ENCODE results near the gene GUCY1A1. TPM values are rescaled to one million over a fixed set of nuclear protein-coding genes. Genes with fewer than 3 reads are reported as not detected.

GUCY1A1 gene
- total and polyA plus RNA-seq, 11 donors = 7.7 to 103 (median 63.6) TPM

DNA sequence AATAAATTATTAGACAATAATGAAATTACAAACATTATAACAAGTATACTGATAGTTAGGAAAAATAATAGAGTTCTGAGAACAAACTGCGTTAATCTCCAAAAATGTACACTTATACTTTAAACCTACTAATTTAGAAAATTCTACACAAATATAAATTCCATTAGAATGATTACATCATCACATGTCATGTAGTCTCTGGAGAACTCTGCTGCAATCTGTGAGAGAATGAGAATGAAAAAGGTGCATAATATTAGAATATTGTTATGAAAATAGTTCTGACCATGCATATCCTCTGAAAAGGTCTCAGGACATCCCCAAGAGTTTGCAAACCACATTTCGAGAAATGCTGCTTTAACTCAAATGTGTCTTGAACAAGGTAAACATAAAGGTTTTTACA, 11.4 kb downstream of the GUCY1A1 start:
- H3K4me3 ChIP-seq = no peak overlapping the region
- peaks cover 0 to 88% (median 29%) of the 10 kb centered on the region in 12 donors for H3K4me1 ChIP-seq
- TF ChIP-seq, protein P1, sequence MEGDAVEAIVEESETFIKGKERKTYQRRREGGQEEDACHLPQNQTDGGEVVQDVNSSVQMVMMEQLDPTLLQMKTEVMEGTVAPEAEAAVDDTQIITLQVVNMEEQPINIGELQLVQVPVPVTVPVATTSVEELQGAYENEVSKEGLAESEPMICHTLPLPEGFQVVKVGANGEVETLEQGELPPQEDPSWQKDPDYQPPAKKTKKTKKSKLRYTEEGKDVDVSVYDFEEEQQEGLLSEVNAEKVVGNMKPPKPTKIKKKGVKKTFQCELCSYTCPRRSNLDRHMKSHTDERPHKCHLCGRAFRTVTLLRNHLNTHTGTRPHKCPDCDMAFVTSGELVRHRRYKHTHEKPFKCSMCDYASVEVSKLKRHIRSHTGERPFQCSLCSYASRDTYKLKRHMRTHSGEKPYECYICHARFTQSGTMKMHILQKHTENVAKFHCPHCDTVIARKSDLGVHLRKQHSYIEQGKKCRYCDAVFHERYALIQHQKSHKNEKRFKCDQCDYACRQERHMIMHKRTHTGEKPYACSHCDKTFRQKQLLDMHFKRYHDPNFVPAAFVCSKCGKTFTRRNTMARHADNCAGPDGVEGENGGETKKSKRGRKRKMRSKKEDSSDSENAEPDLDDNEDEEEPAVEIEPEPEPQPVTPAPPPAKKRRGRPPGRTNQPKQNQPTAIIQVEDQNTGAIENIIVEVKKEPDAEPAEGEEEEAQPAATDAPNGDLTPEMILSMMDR (IDR thresholded peaks at IDR 0.05) = no peak
- no peak for TF ChIP-seq POLR2A (IDR thresholded peaks at IDR 0.05)
- 84 to 90% (median 88%) methylated on average over 2 of the region's 2 CpGs for WGBS, 4 donors
- intact Hi-C loops (cut with DNase I) = loop anchor here in 3 of 10 donors (10.0 kb wide), 2 partner anchors 87 to 97 kb away; no protein-coding TSS in a partner anchor
- H3K36me3 ChIP-seq = no peaks in the 10 kb centered on the region
- H3K27ac ChIP-seq = peak overlapping the region in 1 of 12 donors; percentile 34
- H3K27me3 ChIP-seq = no peaks in the 10 kb centered on the region
- H3K9me3 ChIP-seq = no peaks in the 10 kb centered on the region
- no peak for ATAC-seq
- DNase-seq = no peak

DNA sequence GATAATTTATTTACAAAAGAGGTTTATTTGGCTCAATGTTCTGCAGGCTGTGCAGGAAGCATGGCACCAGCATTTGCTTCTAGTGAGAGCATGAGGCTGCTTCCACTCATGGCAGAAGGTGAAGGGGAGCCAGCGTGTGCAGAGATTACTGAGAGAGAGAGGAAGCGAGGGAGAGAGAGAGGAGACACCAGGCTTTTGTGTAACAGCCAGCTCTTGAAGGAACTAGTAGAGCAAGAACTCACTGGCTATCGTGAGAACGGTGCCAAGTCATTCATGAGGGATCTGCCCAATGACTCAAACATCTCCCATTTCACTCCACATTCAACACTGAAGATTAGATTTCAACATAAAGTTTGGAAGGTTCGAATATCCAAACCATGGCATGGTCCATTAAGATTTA, 12.7 kb downstream of the GUCY1A1 start:
- no peak for TF ChIP-seq POLR2A (IDR thresholded peaks at IDR 0.05)
- TF ChIP-seq, protein P1 (IDR thresholded peaks at IDR 0.05) = no peak
- H3K9me3 ChIP-seq = no peaks in the 10 kb centered on the region
- H3K27ac ChIP-seq = peak overlapping the region in 1 of 12 donors; percentile 40
- ATAC-seq (peak; percentile 51 to 83 (median 65)), DNase-seq (peak in 4 of 5 donors; percentile 15 to 64 (median 46))
- H3K27me3 ChIP-seq = no peaks in the 10 kb centered on the region
- H3K36me3 ChIP-seq = no peaks in the 10 kb centered on the region
- peaks cover 0 to 90% (median 37%) of the 10 kb centered on the region in 12 donors for H3K4me1 ChIP-seq
- intact Hi-C loops (cut with DNase I) = loop anchor here in 3 of 10 donors (10.0 kb wide), 2 partner anchors 85 to 95 kb away; no protein-coding TSS in a partner anchor
- 27 to 42% (median 35%) methylated on average over 5 of the region's 5 CpGs for WGBS, 4 donors
- no peak overlapping the region for H3K4me3 ChIP-seq

DNA sequence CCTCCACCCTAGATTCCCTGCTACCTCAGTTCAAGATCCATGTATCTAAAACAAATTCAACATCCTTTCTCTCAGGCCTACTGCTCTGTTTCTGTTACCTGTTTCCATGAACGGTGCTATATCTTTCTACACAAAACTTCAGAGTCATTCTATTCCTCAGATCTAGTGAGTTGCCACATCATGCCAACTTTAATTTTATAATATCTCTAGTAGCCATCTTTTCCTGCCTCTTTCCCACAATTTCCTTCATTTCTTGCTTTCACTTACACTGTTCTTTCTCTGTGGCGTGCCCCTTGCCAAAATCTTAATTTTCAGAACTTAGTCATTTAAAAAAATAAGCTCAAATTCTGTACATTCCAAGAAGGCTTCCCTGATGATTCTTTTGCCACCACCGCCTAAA, 15.2 kb downstream of the GUCY1A1 start:
- TF ChIP-seq, protein P1 (IDR thresholded peaks at IDR 0.05) = no peak
- TF ChIP-seq POLR2A (IDR thresholded peaks at IDR 0.05) = no peak
- peak overlapping the region in 5 of 12 donors; percentile 0 to 59 (median 8) for H3K27ac ChIP-seq
- no peaks in the 10 kb centered on the region for H3K36me3 ChIP-seq
- no peak overlapping the region for H3K4me3 ChIP-seq
- intact Hi-C loops (cut with DNase I) = no loop called here
- peaks cover 0 to 79% (median 26%) of the 10 kb centered on the region in 12 donors for H3K4me1 ChIP-seq
- DNase-seq = no peak
- ATAC-seq = no peak
- no peaks in the 10 kb centered on the region for H3K27me3 ChIP-seq
- H3K9me3 ChIP-seq = no peaks in the 10 kb centered on the region
- 62 to 69% (median 66%) methylated on average over 3 of the region's 3 CpGs for WGBS, 4 donors

DNA sequence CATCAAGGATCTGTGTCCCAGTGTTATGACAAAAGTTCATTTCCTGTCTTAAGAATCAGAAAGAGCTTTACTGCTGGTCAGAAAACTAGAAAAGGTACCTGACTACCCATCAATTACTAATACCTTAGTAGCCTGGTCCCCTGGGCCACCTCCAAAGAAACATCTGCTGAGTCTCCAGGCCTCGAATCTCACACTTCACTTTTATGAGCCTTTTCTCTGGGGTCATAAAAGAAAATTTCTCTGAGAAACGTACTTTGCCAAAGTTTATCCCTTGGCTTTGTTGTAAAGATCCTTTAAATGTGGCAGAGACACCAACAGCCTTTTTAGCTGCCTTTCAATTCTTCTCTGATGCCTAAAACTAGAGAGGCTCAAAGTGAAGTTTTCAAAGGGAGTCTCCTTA, 17.8 kb downstream of the GUCY1A1 start:
- Histone ChIP-seq H3K27me3 (no peaks in the 10 kb centered on the region), H3K27ac (peak overlapping the region in 3 of 12 donors; percentile 10 to 49 (median 35)), H3K4me3 (no peak overlapping the region), H3K36me3 (no peaks in the 10 kb centered on the region), H3K9me3 (no peaks in the 10 kb centered on the region), H3K4me1 (peaks cover 3 to 77% (median 24%) of the 10 kb centered on the region in 12 donors)
- intact Hi-C loops (cut with DNase I) = no loop called here
- WGBS, 4 donors = 53 to 77% (median 69%) methylated on average over 2 of the region's 2 CpGs
- ATAC-seq = no peak
- no peak for DNase-seq
- TF ChIP-seq, protein P1 (IDR thresholded peaks at IDR 0.05) = no peak
- no peak for TF ChIP-seq POLR2A (IDR thresholded peaks at IDR 0.05)
